Stimulated activated CD8-positive, alpha-beta memory T cell treated with anti-CD3 and anti-CD28 coated beads, Interleukin-7, amount 100 ng/mL, for 24 hours (primary cell): Measurements from ENCODE around the gene GLS.
"Not testable (repeated sequence)": the region's sequence is repeated elsewhere in the genome, so short reads cannot be mapped to it uniquely, and the experiment has no call there.

Experiments
- DNase-seq: peaks from one replicate; pipeline ENCODE4 v3.0.0-alpha.2; 2020; ENCODE audit warnings: low read depth

The GLS gene

GRCh38 chr2:190856985-190857384 is 23.6 kb upstream of the GLS start:
- no peak for DNase-seq

GRCh38 chr2:190858817-190859216 is 21.8 kb upstream of the GLS start:
- DNase-seq, result no peak

GRCh38 chr2:190859347-190860297 is 21.0 kb upstream of the GLS start:
- DNase-seq, result no peak

- DNase-seq, result no peak
Measured at GRCh38 chr2:190860985-190861680, 19.5 kb upstream of the GLS start.

GRCh38 chr2:190862128-190862527 is 18.5 kb upstream of the GLS start:
- DNase-seq, result not testable (repeated sequence)

- DNase-seq, result no peak
Measured at GRCh38 chr2:190862571-190862991, 18.0 kb upstream of the GLS start.

GRCh38 chr2:190863946-190864345 is 16.7 kb upstream of the GLS start:
- DNase-seq, result no peak

- DNase-seq, result no peak
Measured at GRCh38 chr2:190864375-190864774, 16.2 kb upstream of the GLS start.

- no peak for DNase-seq
Measured at GRCh38 chr2:190867212-190867611, 13.4 kb upstream of the GLS start.

GRCh38 chr2:190867832-190868231 is 12.8 kb upstream of the GLS start:
- DNase-seq, result no peak

GRCh38 chr2:190869721-190870120 is 10.9 kb upstream of the GLS start:
- DNase-seq, result no peak

- not testable (repeated sequence) for DNase-seq
Measured at GRCh38 chr2:190873451-190873850, 7.2 kb upstream of the GLS start.

GRCh38 chr2:190875891-190876290 is 4.7 kb upstream of the GLS start:
- no peak for DNase-seq

- DNase-seq, result no peak
Measured at GRCh38 chr2:190876631-190877030, 4.0 kb upstream of the GLS start.

GRCh38 chr2:190877436-190877835 is 3.2 kb upstream of the GLS start:
- no peak for DNase-seq

GRCh38 chr2:190879474-190880377 is 895 bp upstream of the GLS start:
- no peak for DNase-seq

GRCh38 chr2:190881084-190881597 is 520 bp downstream of the GLS start:
- no peak for DNase-seq

GRCh38 chr2:190881598-190882410 is 1.2 kb downstream of the GLS start:
- DNase-seq, result peak; percentile 38

- no peak for DNase-seq
Measured at GRCh38 chr2:190882411-190882766, 1.8 kb downstream of the GLS start.

GRCh38 chr2:190882856-190883582 is 2.4 kb downstream of the GLS start:
- DNase-seq, result no peak
